Upper lobe of right lung (tissue), 1 donor: ENCODE results near the gene SLC25A28. TPM values are rescaled to one million over a fixed set of nuclear protein-coding genes. Genes with fewer than 3 reads are reported as not detected.

ENCODE experiments used
- ATAC-seq: fragments of 200-7000 bp; cut with Tn5 transposase; one replicate; pipeline ENCODE4 v1.9.1; 2020; ENCODE audit warnings: mild to moderate bottlenecking, moderate library complexity
- DNase-seq: peaks from one replicate; pipeline ENCODE4 v3.0.0-alpha.2; 2020
- H3K27ac ChIP-seq: fragments of 200-600 bp; one replicate; pipeline ENCODE4 v1.8.0; 2022
- H3K27me3 ChIP-seq: fragments of 200-600 bp; one replicate; pipeline ENCODE4 v1.8.0; 2022; ENCODE audit warnings: mild to moderate bottlenecking
- H3K36me3 ChIP-seq: fragments of 200-600 bp; one replicate; pipeline ENCODE4 v1.8.0; 2022
- H3K4me1 ChIP-seq: fragments of 200-600 bp; one replicate; pipeline ENCODE4 v1.8.0; 2022
- H3K4me3 ChIP-seq: fragments of 200-600 bp; one replicate; pipeline ENCODE4 v1.8.0; 2022; ENCODE audit warnings: mild to moderate bottlenecking
- H3K9me3 ChIP-seq: fragments of 200-600 bp; one replicate; pipeline ENCODE4 v1.8.0; 2022
- intact Hi-C: fragments of 100-400 bp; cut with DNase I; formaldehyde crosslinking; loops from one replicate; pipeline ENCODE4 v1.11.0; 2022
- total RNA-seq: library from RNA; stranded (reverse); fragmentation: NEBNext Ultra II Directional; extraction: Animal tissue kit (Norgen Biotek cat#: 25700); gene quantifications from one replicate; pipeline ENCODE4 v1.2.1, GENCODE V29; 2021
- TF ChIP-seq, protein P1 (sequence below): fragments of 200-600 bp; IDR thresholded peaks from one replicate; pipeline ENCODE4 v1.8.0; 2022; ENCODE audit warnings: antibody characterized with exemption
- donor health status: DM: no; HTN: yes; CAD: no; lungs with severe emphysema.

Gene SLC25A28
- total RNA-seq, 1 donor from 2014 or later: 47.4 TPM

GRCh38 chr10:99659868-99660366 is 39.7 kb upstream of the SLC25A28 start:
- Histone ChIP-seq H3K27ac (peak overlapping the region; percentile 75), H3K4me3 (peak overlapping the region; percentile 92), H3K36me3 (no peaks in the 10 kb centered on the region), H3K27me3 (no peaks in the 10 kb centered on the region), H3K9me3 (no peaks in the 10 kb centered on the region), H3K4me1 (peaks cover 9% of the 10 kb centered on the region)
- DNase-seq (no peak), ATAC-seq (no peak)
- TF ChIP-seq, protein P1, sequence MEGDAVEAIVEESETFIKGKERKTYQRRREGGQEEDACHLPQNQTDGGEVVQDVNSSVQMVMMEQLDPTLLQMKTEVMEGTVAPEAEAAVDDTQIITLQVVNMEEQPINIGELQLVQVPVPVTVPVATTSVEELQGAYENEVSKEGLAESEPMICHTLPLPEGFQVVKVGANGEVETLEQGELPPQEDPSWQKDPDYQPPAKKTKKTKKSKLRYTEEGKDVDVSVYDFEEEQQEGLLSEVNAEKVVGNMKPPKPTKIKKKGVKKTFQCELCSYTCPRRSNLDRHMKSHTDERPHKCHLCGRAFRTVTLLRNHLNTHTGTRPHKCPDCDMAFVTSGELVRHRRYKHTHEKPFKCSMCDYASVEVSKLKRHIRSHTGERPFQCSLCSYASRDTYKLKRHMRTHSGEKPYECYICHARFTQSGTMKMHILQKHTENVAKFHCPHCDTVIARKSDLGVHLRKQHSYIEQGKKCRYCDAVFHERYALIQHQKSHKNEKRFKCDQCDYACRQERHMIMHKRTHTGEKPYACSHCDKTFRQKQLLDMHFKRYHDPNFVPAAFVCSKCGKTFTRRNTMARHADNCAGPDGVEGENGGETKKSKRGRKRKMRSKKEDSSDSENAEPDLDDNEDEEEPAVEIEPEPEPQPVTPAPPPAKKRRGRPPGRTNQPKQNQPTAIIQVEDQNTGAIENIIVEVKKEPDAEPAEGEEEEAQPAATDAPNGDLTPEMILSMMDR: no peak
- intact Hi-C loops: no loop called here

DNA sequence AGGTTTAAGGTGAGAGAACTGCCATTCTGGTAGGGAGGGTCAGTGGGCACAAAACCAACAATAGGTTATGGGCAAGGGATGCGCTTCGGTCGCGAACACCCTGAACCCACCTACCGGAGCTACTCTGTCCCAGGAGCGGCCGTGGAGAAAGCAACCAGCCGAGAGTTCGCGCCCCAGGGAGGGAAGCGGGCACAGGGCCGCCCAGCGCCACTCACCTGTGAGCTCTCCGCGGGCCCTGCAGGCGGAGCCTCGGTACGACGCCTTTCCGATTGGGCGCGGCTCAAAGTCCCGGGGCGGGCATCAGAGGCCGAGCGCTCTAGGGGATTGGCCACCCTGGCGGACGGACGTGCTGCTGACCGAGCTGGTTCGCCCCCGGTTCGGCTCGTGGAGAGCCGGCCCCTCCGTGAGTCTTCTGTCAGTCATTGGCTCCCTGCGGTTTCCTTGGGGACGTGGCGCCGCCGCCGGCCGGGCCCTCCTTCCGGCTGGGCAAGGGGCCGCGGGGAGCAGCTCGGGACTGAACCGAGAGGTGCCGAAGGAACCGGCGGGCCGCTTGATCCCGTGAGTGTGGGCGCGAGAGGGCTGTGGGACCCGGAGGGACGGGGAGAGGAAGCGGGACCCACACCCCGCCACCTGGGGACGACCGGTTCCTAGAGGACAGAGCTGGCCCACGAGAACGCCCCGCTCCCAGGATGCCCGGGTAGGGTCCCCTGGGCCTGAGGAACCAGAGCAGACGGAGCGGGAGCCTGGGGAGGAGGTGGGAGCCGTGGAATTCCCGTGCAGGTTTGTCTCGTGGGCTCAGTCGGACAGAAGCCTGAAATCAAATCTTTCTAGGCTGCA is 39.0 kb upstream of the SLC25A28 start, which contains the start of gene ENTPD7:
TSS of gene ENTPD7 (plus strand) at position 479 of the 837 bp plus-strand sequence. CDS start 448 bp downstream, outside the sequence.
- peak; percentile 99 for ATAC-seq
- intact Hi-C loops: no loop called here

DNA sequence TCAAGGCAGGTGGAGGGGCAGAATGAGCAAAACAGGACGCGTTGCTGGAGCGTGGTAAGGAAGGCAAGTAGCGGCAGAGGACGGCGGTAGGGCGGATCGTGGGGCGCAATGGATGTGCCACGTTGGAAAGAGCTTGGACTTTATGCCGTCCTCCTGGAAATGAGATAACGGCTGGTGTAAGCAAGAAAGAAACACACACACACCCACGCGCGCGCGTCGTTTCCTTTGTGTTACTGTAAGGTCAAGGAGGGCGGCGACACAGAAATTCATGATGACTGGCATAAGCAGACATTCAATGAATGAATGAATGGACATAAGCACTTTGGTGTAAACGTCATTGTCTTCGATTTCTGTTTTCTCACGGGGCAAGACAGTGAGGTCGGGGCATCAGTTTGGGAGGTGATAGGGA is 38.4 kb upstream of the SLC25A28 start:
- Histone ChIP-seq H3K36me3 (no peaks in the 10 kb centered on the region), H3K4me3 (peak overlapping the region; percentile 92), H3K4me1 (peaks cover 9% of the 10 kb centered on the region), H3K27me3 (no peaks in the 10 kb centered on the region), H3K27ac (peak overlapping the region; percentile 75), H3K9me3 (no peaks in the 10 kb centered on the region)
- ATAC-seq (peak; percentile 11), DNase-seq (peak; percentile 83)
- intact Hi-C loops: no loop called here
- TF ChIP-seq, protein P1: no peak

More for the DNA sequence above, 39.0 kb upstream of the SLC25A28 start, which contains the start of gene ENTPD7:
- Histone ChIP-seq H3K4me3 (peak within 1 kb of the TSS; percentile 92), H3K4me1 (peaks cover 9% of the 10 kb centered on the region), H3K27ac (peak within 1 kb of the TSS; percentile 75), H3K36me3 (no peaks in the 10 kb centered on the region), H3K27me3 (no peaks in the 10 kb centered on the region), H3K9me3 (no peaks in the 10 kb centered on the region)
- peak; percentile 98 for DNase-seq
- TF ChIP-seq, protein P1: peak; percentile 38

DNA sequence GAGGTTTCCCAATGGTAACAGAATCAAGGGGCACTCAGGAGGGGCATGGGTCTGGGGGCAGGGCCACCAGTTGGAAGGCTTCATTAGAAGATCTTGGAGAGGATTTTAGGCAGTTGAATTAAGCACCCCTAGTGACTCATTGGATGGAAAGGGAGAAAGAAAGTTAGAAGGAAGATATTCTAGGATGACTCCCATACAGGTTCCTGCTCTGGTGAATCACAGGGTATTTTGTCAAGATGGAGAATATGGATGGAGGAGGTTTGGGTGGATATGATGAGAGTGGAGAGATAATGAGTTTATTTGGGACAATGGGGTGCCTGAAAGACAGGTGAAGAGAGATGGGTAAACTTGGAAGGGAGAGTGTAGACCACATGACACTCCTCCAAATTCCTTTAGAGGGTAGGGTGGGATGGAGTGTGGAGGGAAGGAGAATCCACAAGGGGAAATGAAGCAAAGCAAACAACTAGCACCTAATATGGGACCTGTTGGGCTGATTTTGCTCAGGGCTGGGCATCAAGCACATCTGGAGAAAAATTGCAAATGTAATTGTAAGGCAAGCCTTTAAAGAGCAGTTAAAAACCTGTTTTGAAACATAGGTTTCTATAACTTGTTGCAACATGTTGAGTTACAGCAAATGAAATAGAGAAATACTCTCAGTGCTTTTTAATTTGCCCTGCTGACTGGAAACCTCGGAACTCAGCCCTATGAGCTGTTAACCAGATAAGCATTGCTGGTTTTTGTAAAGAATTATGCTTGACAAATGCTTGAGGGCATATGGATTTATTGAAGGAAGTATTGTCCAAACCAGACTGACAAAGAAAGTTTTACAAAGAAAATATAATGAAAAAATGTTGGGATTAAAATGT is 36.2 kb upstream of the SLC25A28 start:
- H3K36me3 ChIP-seq: no peaks in the 10 kb centered on the region
- no peak overlapping the region for H3K27ac ChIP-seq
- DNase-seq (no peak), ATAC-seq (no peak)
- H3K9me3 ChIP-seq: no peaks in the 10 kb centered on the region
- H3K4me3 ChIP-seq: no peak overlapping the region
- TF ChIP-seq, protein P1: no peak
- H3K4me1 ChIP-seq: peaks cover 9% of the 10 kb centered on the region
- intact Hi-C loops: no loop called here
- H3K27me3 ChIP-seq: no peaks in the 10 kb centered on the region

- ATAC-seq: no peak
- DNase-seq: no peak
- Histone ChIP-seq H3K4me3 (no peak overlapping the region), H3K9me3 (no peaks in the 10 kb centered on the region), H3K4me1 (peaks cover 4% of the 10 kb centered on the region), H3K36me3 (no peaks in the 10 kb centered on the region), H3K27me3 (no peaks in the 10 kb centered on the region), H3K27ac (no peak overlapping the region)
- intact Hi-C loops: no loop called here
- TF ChIP-seq, protein P1: no peak
These were observed 34.3 kb upstream of the SLC25A28 start for GRCh38 chr10:99654390-99655175.
